IgD-negative memory B cell (primary cell): ENCODE measurements around the gene SLC22A25. TPM values are rescaled to one million over a fixed set of nuclear protein-coding genes. Genes with fewer than 3 reads are reported as not detected.
"Not testable (repeated sequence)": the region's sequence is repeated elsewhere in the genome, so short reads cannot be mapped to it uniquely, and the experiment has no call there.

Source experiments
- H3K27ac Mint-ChIP-seq, 3 donors: one replicate each; pipeline ENCODE4 v1.8.0; 2020 to 2022; ENCODE audit warnings: mild to moderate bottlenecking in 3 of 3, mixed read lengths in 3 of 3, moderate library complexity in 1 of 3
- H3K27me3 Mint-ChIP-seq: one replicate; pipeline ENCODE4 v1.8.0; 2021; ENCODE audit warnings: mixed read lengths
- H3K36me3 Mint-ChIP-seq: one replicate; pipeline ENCODE4 v1.8.0; 2020; ENCODE audit warnings: mild to moderate bottlenecking, mixed read lengths
- H3K4me1 Mint-ChIP-seq, 3 donors: one replicate each; pipeline ENCODE4 v1.8.0; 2020 to 2022; ENCODE audit warnings: mixed read lengths in 3 of 3, mild to moderate bottlenecking in 1 of 3
- H3K4me3 Mint-ChIP-seq, 4 donors: one replicate each; pipeline ENCODE4 v1.8.0; 2020 to 2022; ENCODE audit warnings: mild to moderate bottlenecking in 4 of 4, mixed read lengths in 4 of 4, moderate library complexity in 3 of 4
- H3K9me3 Mint-ChIP-seq, 3 donors: one replicate each; pipeline ENCODE4 v1.8.0; 2020 to 2021; ENCODE audit warnings: mixed read lengths in 3 of 3, mild to moderate bottlenecking in 1 of 3
- polyA plus RNA-seq: library from polyadenylated mRNA; unstranded; fragments of 300-500 nt; fragmentation: Illumina TruSeq; gene quantifications from one replicate; pipeline ENCODE4 v1.2.3, GENCODE V29; 2021

Gene SLC22A25
- polyA plus RNA-seq, 1 donor from 2014 or later, result not detected

- H3K4me1 Mint-ChIP-seq, result no peaks in the 10 kb centered on the region
- H3K27ac Mint-ChIP-seq, result no peak overlapping the region
- no peaks in the 10 kb centered on the region for H3K36me3 Mint-ChIP-seq
- no peak overlapping the region for H3K4me3 Mint-ChIP-seq
- H3K27me3 Mint-ChIP-seq, result peaks cover 24% of the 10 kb centered on the region
- peaks cover 3 to 6% (median 4%) of the 10 kb centered on the region in 3 donors for H3K9me3 Mint-ChIP-seq
Observed at GRCh38 chr11:63242089-63242781, 1.2 kb downstream of the SLC22A25 start.

GRCh38 chr11:63240791-63241379 lies 2.5 kb downstream of the SLC22A25 start:
- Mint-ChIP-seq H3K4me3 (no peak overlapping the region), H3K9me3 (peaks cover 5 to 10% (median 9%) of the 10 kb centered on the region in 3 donors), H3K4me1 (no peaks in the 10 kb centered on the region)

GRCh38 chr11:63240098-63240497 lies 3.3 kb downstream of the SLC22A25 start:
- Mint-ChIP-seq H3K36me3 (peaks cover 3% of the 10 kb centered on the region), H3K4me3 (no peak overlapping the region), H3K9me3 (peaks cover 7 to 10% (median 9%) of the 10 kb centered on the region in 3 donors), H3K4me1 (no peaks in the 10 kb centered on the region), H3K27me3 (peaks cover 23% of the 10 kb centered on the region), H3K27ac (no peak overlapping the region)

More at GRCh38 chr11:63240791-63241379, 2.5 kb downstream of the SLC22A25 start:
- Mint-ChIP-seq H3K27me3 (peaks cover 18% of the 10 kb centered on the region), H3K36me3 (peaks cover 3% of the 10 kb centered on the region), H3K27ac (no peak overlapping the region)

GRCh38 chr11:63239254-63239653 lies 4.1 kb downstream of the SLC22A25 start:
- peaks cover 3% of the 10 kb centered on the region for H3K36me3 Mint-ChIP-seq

GRCh38 chr11:63237413-63237812 lies 6.0 kb downstream of the SLC22A25 start:
- Mint-ChIP-seq H3K27ac (no peak overlapping the region), H3K9me3 (peaks cover 9 to 10% (median 10%) of the 10 kb centered on the region in 3 donors), H3K27me3 (peaks cover 11% of the 10 kb centered on the region), H3K36me3 (peaks cover 3% of the 10 kb centered on the region), H3K4me1 (no peaks in the 10 kb centered on the region), H3K4me3 (no peak overlapping the region)

More at GRCh38 chr11:63239254-63239653, 4.1 kb downstream of the SLC22A25 start:
- Mint-ChIP-seq H3K27me3 (peaks cover 17% of the 10 kb centered on the region), H3K27ac (no peak overlapping the region), H3K4me3 (no peak overlapping the region), H3K9me3 (peaks cover 9 to 10% (median 10%) of the 10 kb centered on the region in 3 donors), H3K4me1 (no peaks in the 10 kb centered on the region)

- H3K9me3 Mint-ChIP-seq, H3K4me3 Mint-ChIP-seq, H3K36me3 Mint-ChIP-seq, H3K4me1 Mint-ChIP-seq, H3K27ac Mint-ChIP-seq: not testable (repeated sequence)
- H3K27me3 Mint-ChIP-seq, result peaks cover 11% of the 10 kb centered on the region
Observed at GRCh38 chr11:63235471-63236461, 7.6 kb downstream of the SLC22A25 start.

GRCh38 chr11:63229815-63230214 lies 13.6 kb downstream of the SLC22A25 start:
- Mint-ChIP-seq H3K36me3 (no peaks in the 10 kb centered on the region), H3K9me3 (peaks cover 0 to 4% (median 0%) of the 10 kb centered on the region in 3 donors), H3K4me1 (no peaks in the 10 kb centered on the region), H3K27ac (no peak overlapping the region), H3K27me3 (peaks cover 16% of the 10 kb centered on the region), H3K4me3 (no peak overlapping the region)

- Mint-ChIP-seq H3K4me1 (no peaks in the 10 kb centered on the region), H3K27me3 (peaks cover 19% of the 10 kb centered on the region), H3K36me3 (peaks cover 2% of the 10 kb centered on the region), H3K4me3 (no peak overlapping the region), H3K27ac (no peak overlapping the region), H3K9me3 (no peaks in the 10 kb centered on the region)
Observed at GRCh38 chr11:63227521-63228107, 15.8 kb downstream of the SLC22A25 start.

- Mint-ChIP-seq H3K27me3 (peaks cover 19% of the 10 kb centered on the region), H3K4me1 (no peaks in the 10 kb centered on the region)
Observed at GRCh38 chr11:63226488-63227114, 16.8 kb downstream of the SLC22A25 start.

GRCh38 chr11:63214093-63214492 lies 29.3 kb downstream of the SLC22A25 start:
- H3K27me3 Mint-ChIP-seq, result peaks cover 9% of the 10 kb centered on the region
- no peak overlapping the region for H3K4me3 Mint-ChIP-seq
- no peaks in the 10 kb centered on the region for H3K4me1 Mint-ChIP-seq
- H3K36me3 Mint-ChIP-seq, result no peaks in the 10 kb centered on the region
- no peak overlapping the region for H3K27ac Mint-ChIP-seq
- H3K9me3 Mint-ChIP-seq, result peaks cover 0 to 15% (median 0%) of the 10 kb centered on the region in 3 donors

More at GRCh38 chr11:63226488-63227114, 16.8 kb downstream of the SLC22A25 start:
- peaks cover 2% of the 10 kb centered on the region for H3K36me3 Mint-ChIP-seq
- no peak overlapping the region for H3K27ac Mint-ChIP-seq
- H3K4me3 Mint-ChIP-seq, result no peak overlapping the region
- no peaks in the 10 kb centered on the region for H3K9me3 Mint-ChIP-seq

GRCh38 chr11:63212742-63213141 lies 30.7 kb downstream of the SLC22A25 start:
- Mint-ChIP-seq H3K27me3 (peaks cover 17% of the 10 kb centered on the region), H3K27ac (no peak overlapping the region)

GRCh38 chr11:63210111-63210510 lies 33.3 kb downstream of the SLC22A25 start:
- Mint-ChIP-seq H3K27ac (no peak overlapping the region), H3K4me1 (peaks cover 0 to 2% (median 0%) of the 10 kb centered on the region in 3 donors), H3K27me3 (peaks cover 25% of the 10 kb centered on the region), H3K4me3 (no peak overlapping the region), H3K36me3 (no peaks in the 10 kb centered on the region), H3K9me3 (peaks cover 0 to 6% (median 3%) of the 10 kb centered on the region in 3 donors)

More at GRCh38 chr11:63212742-63213141, 30.7 kb downstream of the SLC22A25 start:
- Mint-ChIP-seq H3K4me3 (peak overlapping the region in 1 of 4 donors; percentile 64), H3K36me3 (no peaks in the 10 kb centered on the region), H3K9me3 (peaks cover 0 to 16% (median 3%) of the 10 kb centered on the region in 3 donors), H3K4me1 (peaks cover 0 to 2% (median 0%) of the 10 kb centered on the region in 3 donors)
